ENCODE results near the gene LRCH1.

The LRCH1 gene

GRCh38 chr13:46609052-46609451, 56.1 kb downstream of the LRCH1 start:
- no peak for DNase-seq (ENCODE audit: extremely low spot score)
- CTCF ChIA-PET, result no interaction called here
- TF ChIP-seq LEF1 (IDR thresholded peaks at IDR 0.05; ENCODE audit: borderline replicate concordance), result no peak
- TF ChIP-seq ARNT (IDR thresholded peaks at IDR 0.05), result no peak
- TF ChIP-seq, protein P1, sequence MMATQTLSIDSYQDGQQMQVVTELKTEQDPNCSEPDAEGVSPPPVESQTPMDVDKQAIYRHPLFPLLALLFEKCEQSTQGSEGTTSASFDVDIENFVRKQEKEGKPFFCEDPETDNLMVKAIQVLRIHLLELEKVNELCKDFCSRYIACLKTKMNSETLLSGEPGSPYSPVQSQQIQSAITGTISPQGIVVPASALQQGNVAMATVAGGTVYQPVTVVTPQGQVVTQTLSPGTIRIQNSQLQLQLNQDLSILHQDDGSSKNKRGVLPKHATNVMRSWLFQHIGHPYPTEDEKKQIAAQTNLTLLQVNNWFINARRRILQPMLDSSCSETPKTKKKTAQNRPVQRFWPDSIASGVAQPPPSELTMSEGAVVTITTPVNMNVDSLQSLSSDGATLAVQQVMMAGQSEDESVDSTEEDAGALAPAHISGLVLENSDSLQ (IDR thresholded peaks at IDR 0.05), result no peak
- no peak for TF ChIP-seq HDGF (IDR thresholded peaks at IDR 0.05; ENCODE audit: borderline replicate concordance)
- TF ChIP-seq SP1 (IDR thresholded peaks at IDR 0.05), result no peak
- TF ChIP-seq ZNF384 (IDR thresholded peaks at IDR 0.05), result no peak
- no peak for TF ChIP-seq FOXM1 (IDR thresholded peaks at IDR 0.05; ENCODE audit: borderline replicate concordance)
- TF ChIP-seq CTBP1 (IDR thresholded peaks at IDR 0.05; ENCODE audit: borderline replicate concordance), result no peak
- no peak for TF ChIP-seq FOXA1 (IDR thresholded peaks at IDR 0.05)
- TF ChIP-seq TARDBP (IDR thresholded peaks at IDR 0.05), result no peak
- no peak for TF ChIP-seq BHLHE40 (IDR thresholded peaks at IDR 0.05; ENCODE audit: borderline replicate concordance)
- TF ChIP-seq ELF4 (IDR thresholded peaks at IDR 0.05), result no peak
- TF ChIP-seq NFRKB (IDR thresholded peaks at IDR 0.05), result no peak
- TF ChIP-seq SUZ12 (IDR thresholded peaks at IDR 0.05), result no peak
- no peak for TF ChIP-seq FOXK2 (IDR thresholded peaks at IDR 0.05)
- POLR2A ChIA-PET, result interaction anchor here (0.7 kb wide), 1 partner anchor 50 kb away, joined by 3 read pairs; no protein-coding TSS in a partner anchor

- ChIA-PET POLR2A (no interaction called here), CTCF (no interaction called here)
- TF ChIP-seq FOXK2 (IDR thresholded peaks at IDR 0.05) (no peak), ZNF384 (IDR thresholded peaks at IDR 0.05) (no peak), TARDBP (IDR thresholded peaks at IDR 0.05) (no peak), L3MBTL2 (conservative IDR thresholded peaks at IDR 0.05) (no peak), ARNT (IDR thresholded peaks at IDR 0.05) (no peak), FOXM1 (IDR thresholded peaks at IDR 0.05; ENCODE audit: borderline replicate concordance) (no peak), CTBP1 (IDR thresholded peaks at IDR 0.05; ENCODE audit: borderline replicate concordance) (no peak), NFRKB (IDR thresholded peaks at IDR 0.05) (no peak), SUZ12 (IDR thresholded peaks at IDR 0.05) (no peak)
- TF ChIP-seq, protein P1 (IDR thresholded peaks at IDR 0.05), result no peak
- no peak for DNase-seq (ENCODE audit: extremely low spot score)
Measured at GRCh38 chr13:46609726-46610125, 56.8 kb downstream of the LRCH1 start.

DNA sequence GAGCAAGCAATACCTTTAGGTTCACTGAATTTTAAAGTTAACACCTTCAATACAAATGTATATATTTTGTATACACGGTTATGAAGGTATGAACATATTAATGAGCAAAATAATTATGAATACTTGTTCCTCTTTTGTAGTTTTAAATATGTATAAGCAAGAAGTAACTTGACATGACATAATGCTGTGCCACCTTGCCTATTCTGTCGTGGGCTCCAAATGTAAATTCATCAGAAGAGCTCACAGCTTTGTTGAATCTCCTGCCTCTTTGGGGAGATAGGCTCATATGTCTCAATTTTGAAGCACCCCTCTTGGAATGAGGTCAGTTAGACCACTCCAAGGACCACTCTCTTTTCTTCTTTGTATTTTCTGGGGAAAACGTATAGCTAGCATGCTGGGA, 59.3 kb downstream of the LRCH1 start:
- POLR2A ChIA-PET, result no interaction called here
- no peak for TF ChIP-seq CTBP1 (IDR thresholded peaks at IDR 0.05; ENCODE audit: borderline replicate concordance)
- no peak for TF ChIP-seq TARDBP (IDR thresholded peaks at IDR 0.05)
- TF ChIP-seq HDGF (IDR thresholded peaks at IDR 0.05; ENCODE audit: borderline replicate concordance), result no peak
- TF ChIP-seq LEF1 (IDR thresholded peaks at IDR 0.05; ENCODE audit: borderline replicate concordance), result no peak
- TF ChIP-seq NFRKB (IDR thresholded peaks at IDR 0.05), result no peak
- CTCF ChIA-PET, result no interaction called here
- no peak for DNase-seq (ENCODE audit: extremely low spot score)

DNA sequence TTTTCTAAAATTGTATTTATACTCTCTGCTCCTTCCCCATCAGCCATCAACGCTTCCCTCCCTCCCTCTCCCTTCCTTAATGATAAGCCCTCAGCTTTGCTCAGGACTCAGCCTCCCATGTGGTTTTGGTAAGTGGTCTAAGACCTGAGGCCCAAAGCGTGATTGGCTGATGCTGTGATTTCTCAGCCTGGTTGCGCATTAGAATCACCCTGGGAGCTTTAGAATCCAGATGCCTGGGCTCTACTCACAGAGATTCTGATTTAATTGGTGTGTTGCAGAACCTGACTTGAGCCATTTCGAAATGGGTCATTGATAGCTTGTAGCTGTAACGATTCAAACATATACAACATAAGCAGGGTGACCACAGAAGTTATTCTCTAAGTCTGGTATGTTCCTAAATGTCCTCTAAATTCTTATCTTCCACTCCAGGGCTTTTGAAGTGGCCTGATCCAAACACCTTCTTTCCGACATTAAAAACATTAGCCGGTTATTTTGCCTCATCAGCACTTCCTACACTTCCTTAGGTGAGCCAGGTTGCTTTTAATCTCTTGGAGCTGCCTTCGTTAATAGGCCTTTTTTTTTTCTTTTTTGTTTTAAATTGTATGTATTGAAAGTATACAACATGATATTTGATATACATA, 60.6 kb downstream of the LRCH1 start:
- ChIA-PET CTCF (no interaction called here), POLR2A (interaction anchor here (0.6 kb wide), 1 partner anchor 29 kb away, joined by 3 read pairs; no protein-coding TSS in a partner anchor)
- TF ChIP-seq, protein P1 (IDR thresholded peaks at IDR 0.05), result no peak
- no peak for TF ChIP-seq HDGF (IDR thresholded peaks at IDR 0.05; ENCODE audit: borderline replicate concordance)
- no peak for TF ChIP-seq NFRKB (IDR thresholded peaks at IDR 0.05)
- TF ChIP-seq FOXK2 (IDR thresholded peaks at IDR 0.05), result no peak
- TF ChIP-seq FOXM1 (IDR thresholded peaks at IDR 0.05; ENCODE audit: borderline replicate concordance), result no peak
- no peak for TF ChIP-seq SUZ12 (IDR thresholded peaks at IDR 0.05)
- no peak for TF ChIP-seq ZNF384 (IDR thresholded peaks at IDR 0.05)
- no peak for TF ChIP-seq L3MBTL2 (conservative IDR thresholded peaks at IDR 0.05)
- TF ChIP-seq LEF1 (IDR thresholded peaks at IDR 0.05; ENCODE audit: borderline replicate concordance), result no peak
- TF ChIP-seq SP1 (IDR thresholded peaks at IDR 0.05), result no peak
- no peak for TF ChIP-seq ELF4 (IDR thresholded peaks at IDR 0.05)
- no peak for TF ChIP-seq TARDBP (IDR thresholded peaks at IDR 0.05)
- no peak for TF ChIP-seq ARNT (IDR thresholded peaks at IDR 0.05)
- no peak for TF ChIP-seq FOXA1 (IDR thresholded peaks at IDR 0.05)
- TF ChIP-seq CTBP1 (IDR thresholded peaks at IDR 0.05; ENCODE audit: borderline replicate concordance), result no peak
- TF ChIP-seq BHLHE40 (IDR thresholded peaks at IDR 0.05; ENCODE audit: borderline replicate concordance), result no peak
- no peak for DNase-seq (ENCODE audit: extremely low spot score)

DNA sequence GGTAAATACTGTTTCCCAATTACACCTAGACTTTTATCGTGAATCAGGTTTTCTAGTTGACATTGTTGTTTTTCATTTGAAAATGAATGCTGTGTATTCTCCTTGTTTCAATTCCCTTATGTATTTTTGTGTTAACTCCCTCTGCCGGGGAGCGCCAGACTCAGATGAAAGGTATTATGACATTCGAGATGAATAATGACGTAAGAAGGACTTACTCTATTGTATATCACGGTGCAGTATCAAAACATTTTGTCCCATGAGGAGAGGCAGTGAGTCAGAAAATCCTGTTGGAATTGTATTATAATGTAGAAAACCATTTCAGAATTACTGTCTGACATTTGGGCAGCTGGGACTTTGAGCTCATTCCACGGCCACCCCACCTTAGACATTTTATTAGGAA, 61.6 kb downstream of the LRCH1 start:
- ChIA-PET POLR2A (no interaction called here), CTCF (no interaction called here)
- no peak for DNase-seq (ENCODE audit: extremely low spot score)
- no peak for TF ChIP-seq BHLHE40 (IDR thresholded peaks at IDR 0.05; ENCODE audit: borderline replicate concordance)
- TF ChIP-seq SUZ12 (IDR thresholded peaks at IDR 0.05), result no peak
- no peak for TF ChIP-seq FOXK2 (IDR thresholded peaks at IDR 0.05)
- no peak for TF ChIP-seq ARNT (IDR thresholded peaks at IDR 0.05)
- TF ChIP-seq, protein P1 (IDR thresholded peaks at IDR 0.05), result no peak

Measured in HEK293T (cell line).